ENCODE results near the gene ANKRD24. TPM values are rescaled to one million over a fixed set of nuclear protein-coding genes. Genes with fewer than 3 reads are reported as not detected.
"Not testable (repeated sequence)": the region's sequence is repeated elsewhere in the genome, so short reads cannot be mapped to it uniquely, and the experiment has no call there.

Gene ANKRD24
- total RNA-seq (2022), result 0.16 and 0.39 TPM in 2 replicates
- Bru-seq, nascent RNA, result percentile 22 among the genes with signal in this experiment
- BruChase-seq, experiment 1, labeled RNA remaining after a 2-hour chase, result percentile 14 among the genes with signal in this experiment
- percentile 14 among the genes with signal in this experiment for BruChase-seq, experiment 2, labeled RNA remaining after a 6-hour chase
- long read RNA-seq, result 0 reads

GRCh38 chr19:4182084-4182810 lies at the start of gene ANKRD24, which contains the start of gene SIRT6:
Gene ANKRD24, plus strand, starts transcription at chr19:4182689. Its CDS starts 3,737 bp downstream, at chr19:4186426.
Gene SIRT6, minus strand, starts transcription at chr19:4182563. Its CDS starts 24 bp downstream, at chr19:4182539.
- Mint-ChIP-seq H3K9me3 (ENCODE audit: unreplicated experiment) (no peaks in the 10 kb centered on the region), H3K4me1 (ENCODE audit: low read depth, unreplicated experiment) (no peaks in the 10 kb centered on the region), H3K4me3 (ENCODE audit: unreplicated experiment) (peak within 1 kb of the TSS; percentile 100), H3K27me3 (ENCODE audit: insufficient read depth, unreplicated experiment) (no peaks in the 10 kb centered on the region), H3K27ac (ENCODE audit: unreplicated experiment) (peak within 1 kb of the TSS; percentile 97), H3K36me3 (ENCODE audit: insufficient read depth, unreplicated experiment) (peaks cover 8% of the 10 kb centered on the region)
- ChIA-PET CTCF (no interaction called here), POLR2A (no interaction called here)
- 0 out of 2 replicates have a peak, but pooled peaks cover 11% of the 10 kb centered on the region for H3K4me1 ChIP-seq
- TF ChIP-seq CTCF (IDR thresholded peaks at IDR 0.05; ENCODE audit: insufficient read depth in 1 of 2, low read depth in 1 of 2, low read length in 1 of 2, severe bottlenecking in 1 of 2, unreplicated experiment in 1 of 2), result no peak
- H3K9me3 ChIP-seq, result no peaks in the 10 kb centered on the region
- peak; percentile 95 to 96 for DNase-seq
- no TSS peak for BruUV-seq (replicated peaks)
- intact Hi-C loops (cut with micrococcal nuclease; ENCODE audit: unreplicated experiment), result no loop called here
- peaks cover 2% of the 10 kb centered on the region; the same call in 1 of the 2 replicates for H3K36me3 ChIP-seq (ENCODE audit: control insufficient read depth, insufficient read depth, low read length)
- H3K27me3 ChIP-seq (replicated peaks; ENCODE audit: control insufficient read depth, insufficient read depth, low read length), result no peaks in the 10 kb centered on the region
- H3K4me3 ChIP-seq (ENCODE audit: low read depth, low read length), result peak within 1 kb of the TSS; percentile 93

GRCh38 chr19:4134351-4134750 lies 48.1 kb upstream of the ANKRD24 start:
- peaks cover 6% of the 10 kb centered on the region for H3K36me3 Mint-ChIP-seq (ENCODE audit: insufficient read depth, unreplicated experiment)
- H3K4me1 ChIP-seq, result peaks cover 18% of the 10 kb centered on the region
- H3K27me3 ChIP-seq (replicated peaks; ENCODE audit: control insufficient read depth, insufficient read depth, low read length), result no peaks in the 10 kb centered on the region
- no peaks in the 10 kb centered on the region for H3K27me3 Mint-ChIP-seq (ENCODE audit: insufficient read depth, unreplicated experiment)
- no peaks in the 10 kb centered on the region for H3K9me3 ChIP-seq
- no peak for DNase-seq
- intact Hi-C loops (cut with micrococcal nuclease; ENCODE audit: unreplicated experiment), result no loop called here
- H3K27ac Mint-ChIP-seq (ENCODE audit: unreplicated experiment), result no peak overlapping the region
- ChIA-PET CTCF (no interaction called here), POLR2A (no interaction called here)
- no peaks in the 10 kb centered on the region for H3K36me3 ChIP-seq (ENCODE audit: control insufficient read depth, insufficient read depth, low read length)
- no peak overlapping the region for H3K4me3 Mint-ChIP-seq (ENCODE audit: unreplicated experiment)
- no peaks in the 10 kb centered on the region for H3K9me3 Mint-ChIP-seq (ENCODE audit: unreplicated experiment)
- no peak for TF ChIP-seq CTCF (IDR thresholded peaks at IDR 0.05; ENCODE audit: insufficient read depth in 1 of 2, low read depth in 1 of 2, low read length in 1 of 2, severe bottlenecking in 1 of 2, unreplicated experiment in 1 of 2)
- no peak overlapping the region for H3K4me3 ChIP-seq (ENCODE audit: low read depth, low read length)
- BruUV-seq (replicated peaks), result no TSS peak
- H3K4me1 Mint-ChIP-seq (ENCODE audit: low read depth, unreplicated experiment), result peaks cover 10% of the 10 kb centered on the region

GRCh38 chr19:4135386-4135785 lies 47.1 kb upstream of the ANKRD24 start:
- H3K4me3 ChIP-seq (ENCODE audit: low read depth, low read length); H3K36me3 ChIP-seq (ENCODE audit: control insufficient read depth, insufficient read depth, low read length); intact Hi-C loops (cut with micrococcal nuclease; ENCODE audit: unreplicated experiment); H3K4me3 Mint-ChIP-seq (ENCODE audit: unreplicated experiment); H3K36me3 Mint-ChIP-seq (ENCODE audit: insufficient read depth, unreplicated experiment); H3K27ac Mint-ChIP-seq (ENCODE audit: unreplicated experiment); DNase-seq; H3K9me3 Mint-ChIP-seq (ENCODE audit: unreplicated experiment); BruUV-seq (replicated peaks); POLR2A ChIA-PET; H3K9me3 ChIP-seq; H3K27me3 ChIP-seq (replicated peaks; ENCODE audit: control insufficient read depth, insufficient read depth, low read length); H3K27me3 Mint-ChIP-seq (ENCODE audit: insufficient read depth, unreplicated experiment): not testable (repeated sequence)
- peaks cover 18% of the 10 kb centered on the region for H3K4me1 Mint-ChIP-seq (ENCODE audit: low read depth, unreplicated experiment)
- peaks cover 15% of the 10 kb centered on the region for H3K4me1 ChIP-seq
- CTCF ChIA-PET, result interaction anchor here (0.7 kb wide), 1 partner anchor 259 kb away, joined by 4 read pairs; no protein-coding TSS in a partner anchor

Measured in Caco-2 (cell line).